Lung (tissue), 12 donors: ENCODE measurements around the gene AQP11. TPM values are rescaled to one million over a fixed set of nuclear protein-coding genes. Genes with fewer than 3 reads are reported as not detected.

Experiments
- ATAC-seq: fragments of 200-7000 bp; cut with Tn5 transposase; one replicate; pipeline ENCODE4 v1.9.1; 2020; ENCODE audit warnings: moderate number of reproducible peaks; ENCODE audit not compliant: insufficient read depth, low FRiP score
- DNase-seq, 3 donors: peaks; one replicate each; pipeline ENCODE4 v3.0.0-alpha.2; 2013 to 2017
- H3K27ac ChIP-seq, 2 donors: one replicate each; pipeline ENCODE4 v1.5.1; 2013; ENCODE audit warnings: mild to moderate bottlenecking in 2 of 2, moderate library complexity in 2 of 2, control low read depth in 1 of 2, inconsistent platforms in 1 of 2, low read depth in 1 of 2, low read length in 1 of 2
- H3K27me3 ChIP-seq, 3 donors: one replicate each; pipeline ENCODE4 v1.5.1; 2013; ENCODE audit warnings: low read length in 2 of 3; ENCODE audit not compliant: control insufficient read depth in 3 of 3, insufficient read depth in 3 of 3
- H3K36me3 ChIP-seq, 4 donors: one replicate each; pipeline ENCODE4 v1.5.1; 2013; ENCODE audit warnings: low read length in 4 of 4, mild to moderate bottlenecking in 1 of 4, moderate library complexity in 1 of 4; ENCODE audit not compliant: control insufficient read depth in 4 of 4, insufficient read depth in 4 of 4
- H3K4me1 ChIP-seq, 5 donors: one replicate each; pipeline ENCODE4 v1.5.1; 2013; ENCODE audit warnings: low read length in 5 of 5, mild to moderate bottlenecking in 2 of 5, moderate library complexity in 1 of 5; ENCODE audit not compliant: control insufficient read depth in 5 of 5, insufficient read depth in 5 of 5
- H3K4me3 ChIP-seq: one replicate; pipeline ENCODE4 v1.5.1; 2013; ENCODE audit warnings: mild to moderate bottlenecking, control low read depth, moderate library complexity
- H3K9ac ChIP-seq, 2 donors: one replicate each; pipeline ENCODE4 v1.5.1; 2013; ENCODE audit warnings: low read length in 2 of 2, control low read depth in 1 of 2; ENCODE audit not compliant: insufficient read depth in 1 of 2
- H3K9me3 ChIP-seq, 4 donors: one replicate each; pipeline ENCODE4 v1.5.1; 2013; ENCODE audit warnings: low read length in 3 of 4, mild to moderate bottlenecking in 1 of 4, moderate library complexity in 1 of 4; ENCODE audit not compliant: control insufficient read depth in 4 of 4, insufficient read depth in 3 of 4
- CTCF ChIP-seq: IDR thresholded peaks from 2 replicates; pipeline ENCODE4 v1.5.1; 2012; ENCODE audit warnings: mild to moderate bottlenecking; ENCODE audit errors: control extremely low read depth, extremely low read depth
- WGBS, 2 donors: extraction: QIAGEN DNeasy Blood & Tissue Kit; methylation state at CpG; one replicate each; pipeline ENCODE4 v1.1.7; 2013; 5-methylcytosine and 5-hydroxymethylcytosine counted together
- polyA plus RNA-seq, 2 donors: library from polyadenylated mRNA; stranded (reverse); fragments of 200-250 nt; gene quantifications; one replicate each; pipeline ENCODE4 v1.2.1, GENCODE V29; 2013
- total RNA-seq, 2 donors: library from RNA; depleted of rRNA in 1 of 2; stranded (reverse); fragments of >200 nt in 1 of 2; gene quantifications; one replicate each; pipeline ENCODE4 v1.2.1, GENCODE V29; 2014 to 2021
- donor health status: control.
- donor health status: control.
- donor health status: Bipolar disorder and iron deficiency.
- donor health status: healthy.
- donor health status: DM: yes; HTN: yes; CAD: no.

The AQP11 gene
- total and polyA plus RNA-seq, 4 donors = 0.17 to 0.74 (median 0.40) TPM

- H3K9ac ChIP-seq = no peak overlapping the region
- 84% methylated on average over 2 of the region's 2 CpGs for WGBS, 2 donors
- no peaks in the 10 kb centered on the region for H3K36me3 ChIP-seq
- no peak for DNase-seq
- H3K27ac ChIP-seq = no peak overlapping the region
- peaks cover 0 to 14% (median 2%) of the 10 kb centered on the region in 5 donors for H3K4me1 ChIP-seq
- no peak for TF ChIP-seq CTCF
- ATAC-seq = no peak
- H3K9me3 ChIP-seq = peaks cover 0 to 2% (median 0%) of the 10 kb centered on the region in 4 donors
- H3K4me3 ChIP-seq = no peak overlapping the region
- H3K27me3 ChIP-seq = no peaks in the 10 kb centered on the region
Measured at GRCh38 chr11:77592727-77593126, 3.0 kb downstream of the AQP11 start.

GRCh38 chr11:77593883-77594282, 4.1 kb downstream of the AQP11 start:
- DNase-seq (no peak), ATAC-seq (no peak)
- Histone ChIP-seq H3K27me3 (no peaks in the 10 kb centered on the region), H3K4me1 (peaks cover 0 to 12% (median 0%) of the 10 kb centered on the region in 5 donors), H3K36me3 (no peaks in the 10 kb centered on the region), H3K27ac (no peak overlapping the region), H3K4me3 (no peak overlapping the region), H3K9me3 (no peaks in the 10 kb centered on the region), H3K9ac (no peak overlapping the region)
- no peak for TF ChIP-seq CTCF

- Histone ChIP-seq H3K4me3 (no peak overlapping the region), H3K27me3 (no peaks in the 10 kb centered on the region), H3K36me3 (no peaks in the 10 kb centered on the region), H3K9ac (no peak overlapping the region), H3K9me3 (no peaks in the 10 kb centered on the region), H3K4me1 (no peaks in the 10 kb centered on the region), H3K27ac (no peak overlapping the region)
- DNase-seq (no peak), ATAC-seq (no peak)
- WGBS, 2 donors = 97% methylated on average over 2 of the region's 2 CpGs
- TF ChIP-seq CTCF = no peak
Measured at GRCh38 chr11:77596626-77597025, 6.9 kb downstream of the AQP11 start.

- peaks cover 0 to 8% (median 0%) of the 10 kb centered on the region in 5 donors for H3K4me1 ChIP-seq
- WGBS, 2 donors = 94 to 99% methylated on average over 2 of the region's 2 CpGs
Measured at GRCh38 chr11:77598195-77598594, 8.4 kb downstream of the AQP11 start.

More at GRCh38 chr11:77598195-77598594, 8.4 kb downstream of the AQP11 start:
- ATAC-seq = no peak
- no peak overlapping the region for H3K27ac ChIP-seq
- H3K27me3 ChIP-seq = no peaks in the 10 kb centered on the region
- no peak overlapping the region for H3K4me3 ChIP-seq
- H3K36me3 ChIP-seq = peaks cover 0 to 2% (median 0%) of the 10 kb centered on the region in 4 donors
- H3K9ac ChIP-seq = no peak overlapping the region
- TF ChIP-seq CTCF = no peak
- no peaks in the 10 kb centered on the region for H3K9me3 ChIP-seq
- no peak for DNase-seq
